A549 treated with CORT108297 at 1 μM for 4 hours (cell line): ENCODE results near the gene TROAP. TPM values are rescaled to one million over a fixed set of nuclear protein-coding genes. Genes with fewer than 3 reads are reported as not detected.

Experiments
- total RNA-seq: library from RNA; stranded (reverse); fragments of 200-300 nt; extraction: Qiagen RNA extraction; gene quantifications from 5 replicates; pipeline ENCODE4 v1.2.3, GENCODE V29; 2022

Gene TROAP, protein sequence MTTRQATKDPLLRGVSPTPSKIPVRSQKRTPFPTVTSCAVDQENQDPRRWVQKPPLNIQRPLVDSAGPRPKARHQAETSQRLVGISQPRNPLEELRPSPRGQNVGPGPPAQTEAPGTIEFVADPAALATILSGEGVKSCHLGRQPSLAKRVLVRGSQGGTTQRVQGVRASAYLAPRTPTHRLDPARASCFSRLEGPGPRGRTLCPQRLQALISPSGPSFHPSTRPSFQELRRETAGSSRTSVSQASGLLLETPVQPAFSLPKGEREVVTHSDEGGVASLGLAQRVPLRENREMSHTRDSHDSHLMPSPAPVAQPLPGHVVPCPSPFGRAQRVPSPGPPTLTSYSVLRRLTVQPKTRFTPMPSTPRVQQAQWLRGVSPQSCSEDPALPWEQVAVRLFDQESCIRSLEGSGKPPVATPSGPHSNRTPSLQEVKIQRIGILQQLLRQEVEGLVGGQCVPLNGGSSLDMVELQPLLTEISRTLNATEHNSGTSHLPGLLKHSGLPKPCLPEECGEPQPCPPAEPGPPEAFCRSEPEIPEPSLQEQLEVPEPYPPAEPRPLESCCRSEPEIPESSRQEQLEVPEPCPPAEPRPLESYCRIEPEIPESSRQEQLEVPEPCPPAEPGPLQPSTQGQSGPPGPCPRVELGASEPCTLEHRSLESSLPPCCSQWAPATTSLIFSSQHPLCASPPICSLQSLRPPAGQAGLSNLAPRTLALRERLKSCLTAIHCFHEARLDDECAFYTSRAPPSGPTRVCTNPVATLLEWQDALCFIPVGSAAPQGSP
- total RNA-seq, result 75.6 to 99.1 TPM (median 87.2 TPM) in 5 replicates

DNA sequence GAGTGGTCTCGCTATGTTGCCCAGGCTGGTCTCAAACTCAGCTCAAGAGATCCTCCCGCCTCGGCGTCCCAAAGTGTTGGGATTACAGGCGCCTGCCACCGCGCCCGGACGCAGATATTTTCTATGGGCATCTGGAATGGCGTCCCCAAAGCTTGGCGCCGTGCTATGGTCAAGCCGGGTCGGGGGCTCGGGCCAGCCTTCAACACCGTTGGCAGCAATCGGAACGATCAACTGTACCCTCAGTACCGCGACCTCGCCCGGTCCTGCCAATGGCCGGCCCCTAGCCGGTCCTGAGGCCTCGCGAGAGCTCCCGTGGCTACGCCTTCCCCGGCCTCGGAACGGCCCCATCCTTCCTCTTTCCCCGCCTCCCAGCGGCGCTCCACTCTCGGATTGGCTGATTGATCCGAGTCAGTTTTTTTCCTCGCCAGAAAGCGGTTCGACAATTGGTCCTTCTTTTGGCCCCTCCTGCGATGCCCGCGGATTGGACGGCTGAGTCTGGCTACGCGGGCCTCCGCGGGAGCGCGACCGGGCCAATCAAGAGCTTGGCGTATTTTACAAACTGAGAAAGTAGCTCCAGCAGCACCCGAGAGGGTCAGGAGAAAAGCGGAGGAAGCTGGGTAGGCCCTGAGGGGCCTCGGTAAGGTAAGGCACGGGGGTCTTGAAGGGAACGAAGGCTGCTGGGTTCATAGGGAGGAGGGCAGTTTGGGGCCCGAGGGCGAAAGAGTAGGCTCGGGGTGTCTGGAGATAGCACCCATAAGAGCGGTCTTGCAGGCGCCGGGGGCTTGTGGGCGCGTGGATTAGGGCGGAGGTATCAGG is at the start of gene TROAP:
Gene TROAP, plus strand, starts transcription at position 548 of the 816 bp plus-strand sequence. CDS start 354 bp downstream, outside the sequence.

DNA sequence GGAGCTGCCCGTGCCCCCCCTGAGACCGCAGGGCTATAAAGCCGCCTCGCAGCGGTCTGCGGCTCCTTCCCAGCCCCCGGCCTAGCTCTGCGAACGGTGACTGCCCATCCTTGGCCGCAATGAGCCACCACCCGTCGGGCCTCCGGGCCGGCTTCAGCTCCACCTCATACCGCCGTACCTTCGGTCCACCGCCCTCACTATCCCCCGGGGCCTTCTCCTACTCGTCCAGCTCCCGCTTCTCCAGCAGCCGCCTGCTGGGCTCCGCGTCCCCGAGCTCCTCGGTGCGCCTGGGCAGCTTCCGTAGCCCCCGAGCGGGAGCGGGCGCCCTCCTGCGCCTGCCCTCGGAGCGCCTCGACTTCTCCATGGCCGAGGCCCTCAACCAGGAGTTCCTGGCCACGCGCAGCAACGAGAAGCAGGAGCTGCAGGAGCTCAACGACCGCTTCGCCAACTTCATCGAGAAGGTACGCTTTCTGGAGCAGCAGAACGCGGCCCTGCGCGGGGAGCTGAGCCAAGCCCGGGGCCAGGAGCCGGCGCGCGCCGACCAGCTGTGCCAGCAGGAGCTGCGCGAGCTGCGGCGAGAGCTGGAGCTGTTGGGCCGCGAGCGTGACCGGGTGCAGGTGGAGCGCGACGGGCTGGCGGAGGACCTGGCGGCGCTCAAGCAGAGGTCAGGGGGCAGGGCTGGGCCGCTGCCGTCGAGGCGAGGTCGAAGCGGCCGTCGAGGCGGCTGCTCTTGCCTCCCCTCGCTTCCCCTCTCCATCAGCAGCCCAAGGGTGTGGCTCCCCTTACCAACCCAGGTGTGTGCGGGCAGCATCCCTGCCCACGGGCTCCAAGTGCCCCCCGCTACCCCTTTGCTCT is 27.7 kb upstream of the TROAP start, which contains the start of gene PRPH:
Gene PRPH, plus strand, starts transcription at position 66 of the 855 bp plus-strand sequence. Its CDS starts 54 bp downstream, at position 120.

DNA sequence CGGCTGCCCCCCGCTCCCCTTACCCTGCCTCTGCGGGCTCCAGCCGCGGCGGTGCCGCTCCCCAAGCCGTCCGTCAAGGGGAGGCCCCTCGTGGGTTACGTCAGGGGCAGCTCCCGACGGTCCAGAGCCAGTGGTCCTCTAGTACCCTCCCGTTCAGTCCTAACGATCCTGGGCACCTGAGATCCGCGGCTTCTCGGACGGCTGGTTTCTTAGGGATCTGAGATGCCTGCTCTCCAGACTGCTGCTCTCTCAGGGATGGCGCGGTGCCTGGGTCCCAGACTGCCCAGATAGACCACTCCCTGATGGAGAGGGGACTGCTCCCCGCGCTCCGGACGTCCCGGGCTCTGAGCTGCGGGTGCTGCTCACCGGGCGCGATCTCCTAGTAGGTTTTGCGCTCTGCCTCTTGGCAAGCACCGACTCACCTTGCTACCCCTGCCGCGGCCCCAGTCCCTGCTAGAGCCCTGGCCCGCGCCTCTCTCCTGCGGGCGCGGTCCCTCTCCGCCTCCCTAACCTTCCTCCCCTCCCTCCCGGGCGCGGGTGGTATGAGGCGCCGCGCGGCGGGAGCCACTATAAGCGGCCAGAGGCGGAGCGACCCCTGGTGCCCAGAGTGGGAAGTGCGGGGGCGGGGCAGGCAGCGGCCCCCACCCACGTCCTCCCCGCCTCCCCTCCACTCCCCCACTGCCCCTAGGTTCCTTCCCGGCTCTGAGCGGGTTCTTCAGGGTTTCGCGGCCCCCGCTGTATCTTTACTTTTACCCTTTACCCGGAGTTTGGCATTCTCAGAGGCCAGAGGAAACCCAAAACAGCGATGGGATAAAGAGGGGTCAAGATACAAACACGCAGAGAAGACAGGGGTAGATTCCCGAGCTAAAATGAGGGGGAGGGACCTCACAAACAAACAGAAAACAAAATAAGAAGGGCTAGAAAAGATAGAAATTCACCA is 13.9 kb downstream of the TROAP start, which contains the start of gene C1QL4:
Gene C1QL4, minus strand, starts transcription at position 544 of the 940 bp plus-strand sequence. CDS start 711 bp downstream, outside the sequence.

DNA sequence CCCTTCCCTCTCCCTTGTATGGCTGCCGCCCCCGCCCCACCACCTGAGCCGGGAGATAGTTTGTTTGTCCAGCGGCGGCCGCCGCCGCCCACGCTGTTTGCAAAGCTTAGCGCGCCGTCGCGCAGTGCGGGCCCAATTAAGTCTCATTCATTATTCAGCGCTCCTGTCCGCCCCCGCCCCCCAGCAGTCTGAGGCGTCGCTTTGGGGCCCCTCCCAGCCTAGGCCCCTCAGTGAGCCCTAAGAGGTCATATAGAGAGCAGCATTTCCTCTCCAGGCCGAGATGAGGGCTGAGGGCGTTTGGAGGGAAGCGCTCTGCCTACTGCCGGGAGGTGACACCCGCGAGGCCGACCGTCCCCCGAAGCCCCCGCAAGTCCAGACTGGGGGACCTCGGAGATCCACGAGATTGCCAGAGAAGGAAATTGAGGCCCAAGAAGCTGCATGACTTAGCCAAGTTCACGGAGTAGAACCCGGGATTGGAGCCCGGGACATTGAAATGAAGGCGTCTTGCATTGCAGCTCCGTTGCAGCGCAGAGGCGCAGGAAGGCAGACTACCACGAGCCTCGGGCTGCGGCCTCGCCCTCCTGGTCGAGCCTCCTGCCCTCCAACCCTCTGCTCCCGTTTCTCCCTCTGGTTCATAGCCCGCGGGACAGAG is 23.7 kb downstream of the TROAP start, which contains the start of gene DNAJC22:
Gene DNAJC22, plus strand, starts transcription at position 230 of the 652 bp plus-strand sequence. CDS start 1,985 bp downstream, outside the sequence.

DNA sequence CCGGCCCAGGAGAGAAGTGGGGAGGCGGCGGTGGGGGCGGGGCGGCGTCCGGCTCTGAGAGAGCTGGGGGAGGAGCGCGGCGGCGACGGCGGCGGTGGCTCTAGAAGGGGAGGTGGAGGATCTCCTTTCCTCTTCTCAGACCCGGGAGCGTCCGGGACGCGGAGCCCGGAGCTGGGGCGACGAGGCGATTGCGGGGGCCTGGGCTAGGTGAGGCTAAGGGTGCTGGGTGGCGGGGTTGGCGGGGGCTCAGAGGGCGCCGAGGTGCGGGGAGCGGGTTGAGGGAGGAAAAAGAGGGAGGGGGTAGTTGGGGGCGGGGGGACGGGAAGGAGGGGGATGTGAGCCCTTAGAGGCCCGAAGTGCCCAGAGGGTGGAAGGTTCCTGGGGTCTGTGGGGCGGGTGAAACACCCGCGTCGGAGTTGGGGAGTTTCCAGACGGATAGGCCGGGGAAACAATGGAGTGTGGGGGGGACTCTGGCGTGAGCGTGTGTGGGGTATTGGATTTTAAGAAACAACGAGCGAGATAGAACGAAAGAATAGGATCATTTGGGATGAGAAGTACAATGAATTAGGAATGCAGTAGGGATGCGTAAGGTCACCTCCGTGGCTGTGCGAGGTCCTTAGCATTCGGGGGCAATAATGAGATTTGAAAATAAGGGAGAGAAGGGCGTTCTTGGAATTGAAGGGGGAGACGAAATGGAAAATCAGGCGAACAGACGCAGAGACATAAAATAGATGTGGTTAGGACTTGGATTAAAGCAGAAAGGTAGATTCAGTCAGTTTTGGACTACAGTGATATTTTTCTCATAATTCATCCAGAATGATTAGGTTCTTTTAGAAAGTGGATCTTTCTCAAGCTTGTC is 44.6 kb downstream of the TROAP start, which contains the start of gene SPATS2:
Gene SPATS2, plus strand, starts transcription at position 82 of the 859 bp plus-strand sequence. CDS start 93,551 bp downstream, outside the sequence.

Other genes starting within 250 kb of the TROAP start
- 0.06 TPM in 2 of 5 replicates, not detected in the others for gene DHH, start 228.5 kb upstream of the TROAP start, total RNA-seq
- 12.5 to 20.7 TPM (median 16.2 TPM) in 5 replicates for gene LMBR1L, start 212.4 kb upstream of the TROAP start, total RNA-seq
- 2,254 to 2,528 TPM (median 2,445 TPM) in 5 replicates for gene TUBA1B, start 191.9 kb upstream of the TROAP start, total RNA-seq
- gene TUBA1A, start 134.2 kb upstream of the TROAP start, total RNA-seq, result 172 to 224 TPM (median 204 TPM) in 5 replicates
- 1,750 to 2,087 TPM (median 1,799 TPM) in 5 replicates for gene TUBA1C, start 58.2 kb upstream of the TROAP start, total RNA-seq
- 0.97 to 1.8 TPM (median 1.5 TPM) in 5 replicates for gene PRPH, start 28.1 kb upstream of the TROAP start, total RNA-seq
- 3.9 to 6.6 TPM (median 5.7 TPM) in 5 replicates for gene C1QL4, start 13.9 kb downstream of the TROAP start, total RNA-seq
- 18.1 to 23.3 TPM (median 19.4 TPM) in 5 replicates for gene DNAJC22, start 23.6 kb downstream of the TROAP start, total RNA-seq
- 26.6 to 33.4 TPM (median 31.5 TPM) in 5 replicates for gene SPATS2, start 44.2 kb downstream of the TROAP start, total RNA-seq
- 1.8 to 2.9 TPM (median 2.8 TPM) in 5 replicates for gene KCNH3, start 215.8 kb downstream of the TROAP start, total RNA-seq
- 60.1 to 70.8 TPM (median 68.3 TPM) in 5 replicates for gene MCRS1, start 244.9 kb downstream of the TROAP start, total RNA-seq